ENCODE data around the gene DCANP1. TPM values are rescaled to one million over a fixed set of nuclear protein-coding genes. Genes with fewer than 3 reads are reported as not detected.

The DCANP1 gene
- total RNA-seq, 1 donor, result not detected

GRCh38 chr5:135446206-135446605 lies 942 bp downstream of the DCANP1 start:
- H2AFZ ChIP-seq (ENCODE audit: low read length), result no peak overlapping the region
- H3K36me3 ChIP-seq (ENCODE audit: insufficient read depth, low read length), result no peaks in the 10 kb centered on the region
- peaks cover 6% of the 10 kb centered on the region for H3K4me1 ChIP-seq (ENCODE audit: insufficient read depth, low read length)
- no peak overlapping the region for H3K27ac ChIP-seq (ENCODE audit: low read depth, low read length)
- peaks cover 2% of the 10 kb centered on the region for H3K9me3 ChIP-seq (ENCODE audit: low read depth, low read length)
- H3K27me3 ChIP-seq (ENCODE audit: insufficient read depth, low read length), result peaks cover 17% of the 10 kb centered on the region
- DNase-seq (ENCODE audit: insufficient read length, low spot score, missing footprints), result no peak
- H4K20me1 ChIP-seq (ENCODE audit: insufficient read depth, low read length), result no peaks in the 10 kb centered on the region
- H3K79me2 ChIP-seq (ENCODE audit: insufficient read depth, low read length), result no peaks in the 10 kb centered on the region
- TF ChIP-seq CTCF (IDR thresholded peaks at IDR 0.05; ENCODE audit: extremely low read depth, low read depth, low read length), result no peak
- H3K4me2 ChIP-seq (ENCODE audit: insufficient read depth, low read length), result no peak overlapping the region
- H3K4me3 ChIP-seq (ENCODE audit: insufficient read depth, low read length), result no peak overlapping the region

GRCh38 chr5:135445306-135445985 lies 1.7 kb downstream of the DCANP1 start:
- Histone ChIP-seq H4K20me1 (ENCODE audit: insufficient read depth, low read length) (no peaks in the 10 kb centered on the region), H3K4me1 (ENCODE audit: insufficient read depth, low read length) (peaks cover 6% of the 10 kb centered on the region), H3K4me3 (ENCODE audit: insufficient read depth, low read length) (no peak overlapping the region), H3K9me3 (ENCODE audit: low read depth, low read length) (peaks cover 2% of the 10 kb centered on the region), H3K27ac (ENCODE audit: low read depth, low read length) (no peak overlapping the region), H3K79me2 (ENCODE audit: insufficient read depth, low read length) (no peaks in the 10 kb centered on the region), H3K27me3 (ENCODE audit: insufficient read depth, low read length) (peaks cover 13% of the 10 kb centered on the region), H2AFZ (ENCODE audit: low read length) (no peak overlapping the region), H3K4me2 (ENCODE audit: insufficient read depth, low read length) (no peak overlapping the region), H3K36me3 (ENCODE audit: insufficient read depth, low read length) (no peaks in the 10 kb centered on the region)
- no peak for DNase-seq (ENCODE audit: insufficient read length, low spot score, missing footprints)
- TF ChIP-seq CTCF (IDR thresholded peaks at IDR 0.05; ENCODE audit: extremely low read depth, low read depth, low read length), result no peak

GRCh38 chr5:135444881-135445280 lies 2.3 kb downstream of the DCANP1 start:
- Histone ChIP-seq H3K4me1 (ENCODE audit: insufficient read depth, low read length) (peaks cover 6% of the 10 kb centered on the region), H3K79me2 (ENCODE audit: insufficient read depth, low read length) (no peaks in the 10 kb centered on the region), H3K27me3 (ENCODE audit: insufficient read depth, low read length) (peaks cover 11% of the 10 kb centered on the region), H3K36me3 (ENCODE audit: insufficient read depth, low read length) (no peaks in the 10 kb centered on the region), H3K4me3 (ENCODE audit: insufficient read depth, low read length) (no peak overlapping the region), H2AFZ (ENCODE audit: low read length) (no peak overlapping the region), H4K20me1 (ENCODE audit: insufficient read depth, low read length) (no peaks in the 10 kb centered on the region), H3K4me2 (ENCODE audit: insufficient read depth, low read length) (no peak overlapping the region), H3K9me3 (ENCODE audit: low read depth, low read length) (peaks cover 2% of the 10 kb centered on the region), H3K27ac (ENCODE audit: low read depth, low read length) (no peak overlapping the region)
- no peak for TF ChIP-seq CTCF (IDR thresholded peaks at IDR 0.05; ENCODE audit: extremely low read depth, low read depth, low read length)
- no peak for DNase-seq (ENCODE audit: insufficient read length, low spot score, missing footprints)

- Histone ChIP-seq H3K27me3 (ENCODE audit: insufficient read depth, low read length) (peaks cover 10% of the 10 kb centered on the region), H3K4me3 (ENCODE audit: insufficient read depth, low read length) (no peak overlapping the region), H4K20me1 (ENCODE audit: insufficient read depth, low read length) (no peaks in the 10 kb centered on the region), H3K4me1 (ENCODE audit: insufficient read depth, low read length) (peaks cover 6% of the 10 kb centered on the region), H3K4me2 (ENCODE audit: insufficient read depth, low read length) (no peak overlapping the region), H3K79me2 (ENCODE audit: insufficient read depth, low read length) (no peaks in the 10 kb centered on the region), H3K36me3 (ENCODE audit: insufficient read depth, low read length) (no peaks in the 10 kb centered on the region), H2AFZ (ENCODE audit: low read length) (no peak overlapping the region), H3K27ac (ENCODE audit: low read depth, low read length) (no peak overlapping the region), H3K9me3 (ENCODE audit: low read depth, low read length) (peaks cover 2% of the 10 kb centered on the region)
- no peak for DNase-seq (ENCODE audit: insufficient read length, low spot score, missing footprints)
- no peak for TF ChIP-seq CTCF (IDR thresholded peaks at IDR 0.05; ENCODE audit: extremely low read depth, low read depth, low read length)
These were observed 2.8 kb downstream of the DCANP1 start for GRCh38 chr5:135444360-135444759.

All from osteoblast (primary cell).